Measurements from ENCODE around the gene CTPS1.

DNA sequence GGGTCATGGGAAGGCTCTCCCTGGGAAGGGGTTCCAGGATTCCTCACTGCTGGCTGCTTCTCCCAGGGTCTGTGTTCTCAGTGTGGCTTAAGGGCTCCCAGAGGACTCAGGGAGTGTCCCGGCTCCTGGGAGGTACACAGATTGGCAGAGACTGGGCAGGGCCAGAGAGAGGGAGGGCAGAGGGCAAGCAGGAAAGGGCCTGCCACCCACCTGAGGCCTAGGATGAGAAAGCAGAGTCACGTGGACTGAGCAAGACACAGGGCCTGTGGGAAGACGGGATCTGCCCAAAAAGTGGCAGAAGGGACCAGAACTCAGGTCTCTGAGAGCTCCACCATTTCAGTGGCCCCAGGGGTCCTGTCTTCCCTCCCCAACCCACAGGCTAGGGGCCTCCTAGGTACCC lies 41.2 kb downstream of the CTPS1 start:
- TF ChIP-seq, protein P1, sequence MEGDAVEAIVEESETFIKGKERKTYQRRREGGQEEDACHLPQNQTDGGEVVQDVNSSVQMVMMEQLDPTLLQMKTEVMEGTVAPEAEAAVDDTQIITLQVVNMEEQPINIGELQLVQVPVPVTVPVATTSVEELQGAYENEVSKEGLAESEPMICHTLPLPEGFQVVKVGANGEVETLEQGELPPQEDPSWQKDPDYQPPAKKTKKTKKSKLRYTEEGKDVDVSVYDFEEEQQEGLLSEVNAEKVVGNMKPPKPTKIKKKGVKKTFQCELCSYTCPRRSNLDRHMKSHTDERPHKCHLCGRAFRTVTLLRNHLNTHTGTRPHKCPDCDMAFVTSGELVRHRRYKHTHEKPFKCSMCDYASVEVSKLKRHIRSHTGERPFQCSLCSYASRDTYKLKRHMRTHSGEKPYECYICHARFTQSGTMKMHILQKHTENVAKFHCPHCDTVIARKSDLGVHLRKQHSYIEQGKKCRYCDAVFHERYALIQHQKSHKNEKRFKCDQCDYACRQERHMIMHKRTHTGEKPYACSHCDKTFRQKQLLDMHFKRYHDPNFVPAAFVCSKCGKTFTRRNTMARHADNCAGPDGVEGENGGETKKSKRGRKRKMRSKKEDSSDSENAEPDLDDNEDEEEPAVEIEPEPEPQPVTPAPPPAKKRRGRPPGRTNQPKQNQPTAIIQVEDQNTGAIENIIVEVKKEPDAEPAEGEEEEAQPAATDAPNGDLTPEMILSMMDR (IDR thresholded peaks at IDR 0.05) = no peak
- TF ChIP-seq POLR2A (IDR thresholded peaks at IDR 0.05) = no peak

Measured in uterus (tissue), 2 donors.